ENCODE measurements around the gene SENP8.

- TF ChIP-seq CTCF (conservative IDR thresholded peaks at IDR 0.05) (no peak), ZFX (IDR thresholded peaks at IDR 0.05) (no peak)
These were observed 42.6 kb downstream of the SENP8 start for GRCh38 chr15:72160696-72161245.
